Caco-2 (cell line): Measurements from ENCODE around the gene CFAP206. TPM values are rescaled to one million over a fixed set of nuclear protein-coding genes. Genes with fewer than 3 reads are reported as not detected.

Experiments used
- BruUV-seq: library from RNA; stranded (reverse); fragments of 400-500 nt; replicated peaks from 2 replicates; lab custom pipeline; 2021; lab: Mats Ljungman, UMichigan
- CTCF ChIA-PET: fragments of 300-600 bp; sonication (Branson Sonifier 250); formaldehyde crosslinking; loops from one replicate; lab custom pipeline; 2022; ENCODE audit warnings: antibody characterized with exemption; lab: Charles Lee
- POLR2A ChIA-PET: fragments of 300-600 bp; sonication (Branson Sonifier 250); formaldehyde crosslinking; loops from one replicate; lab custom pipeline; 2022; ENCODE audit warnings: antibody characterized with exemption; lab: Charles Lee
- DNase-seq, 2 experiments: peaks; one replicate each; pipeline versions ENCODE4 v3.0.0 to v3.0.0-alpha.2; 2020 to 2022
- H3K27me3 ChIP-seq: replicated peaks from 2 replicates; pipeline ENCODE4 v1.6.0; 2011; ENCODE audit warnings: low read length; ENCODE audit not compliant: control insufficient read depth, insufficient read depth
- H3K36me3 ChIP-seq: 2 replicates; pipeline ENCODE4 v1.5.1; 2011; ENCODE audit warnings: low read length; ENCODE audit not compliant: control insufficient read depth, insufficient read depth
- H3K4me1 ChIP-seq: fragments of 250-450 bp; sonication (Bioruptor Pico); 2 replicates; pipeline ENCODE4 v1.5.1; 2020; ENCODE audit warnings: mild to moderate bottlenecking
- H3K4me3 ChIP-seq: 2 replicates; pipeline ENCODE4 v1.5.1; 2011; ENCODE audit warnings: low read depth, mild to moderate bottlenecking, control low read depth, low read length
- H3K9me3 ChIP-seq: fragments of 250-450 bp; sonication (Bioruptor Pico); 2 replicates; pipeline ENCODE4 v1.5.1; 2020; ENCODE audit warnings: mild to moderate bottlenecking, moderate library complexity
- H3K27ac Mint-ChIP-seq: one replicate; pipeline ENCODE4 v1.8.0; 2022; ENCODE audit warnings: mixed read lengths; ENCODE audit not compliant: unreplicated experiment
- H3K27me3 Mint-ChIP-seq: one replicate; pipeline ENCODE4 v1.8.0; 2022; ENCODE audit warnings: mixed read lengths; ENCODE audit not compliant: insufficient read depth, unreplicated experiment
- H3K36me3 Mint-ChIP-seq: one replicate; pipeline ENCODE4 v1.8.0; 2022; ENCODE audit warnings: mild to moderate bottlenecking, mixed read lengths; ENCODE audit not compliant: insufficient read depth, unreplicated experiment
- H3K4me1 Mint-ChIP-seq: one replicate; pipeline ENCODE4 v1.8.0; 2022; ENCODE audit warnings: low read depth, mixed read lengths; ENCODE audit not compliant: unreplicated experiment
- H3K4me3 Mint-ChIP-seq: one replicate; pipeline ENCODE4 v1.8.0; 2022; ENCODE audit warnings: mild to moderate bottlenecking, moderate library complexity, mixed read lengths; ENCODE audit not compliant: unreplicated experiment
- H3K9me3 Mint-ChIP-seq: one replicate; pipeline ENCODE4 v1.8.0; 2022; ENCODE audit warnings: mixed read lengths; ENCODE audit not compliant: unreplicated experiment
- intact Hi-C: fragments of 100-400 bp; cut with micrococcal nuclease; formaldehyde crosslinking; loops from one replicate; pipeline ENCODE4 v1.10.0; 2022; ENCODE audit not compliant: unreplicated experiment
- total RNA-seq: library from RNA; stranded (reverse); gene quantifications from 2 replicates; pipeline ENCODE4 v1.2.3, GENCODE V29; 2022
- TF ChIP-seq, protein P1 (sequence below), 2 experiments: fragments of 200-600 bp in 1 of 2; IDR thresholded peaks; 1 replicate in 1 of 2; 2 replicates in 1 of 2; pipeline versions ENCODE4 v1.5.1 to v1.8.0; 2011 to 2022; ENCODE audit warnings: antibody characterized with exemption in 1 of 2, control low read depth in 1 of 2, inconsistent platforms in 1 of 2, low read depth in 1 of 2, low read length in 1 of 2, mild to moderate bottlenecking in 1 of 2, moderate library complexity in 1 of 2; ENCODE audit not compliant: insufficient read depth in 1 of 2, severe bottlenecking in 1 of 2, unreplicated experiment in 1 of 2

The CFAP206 gene
- total RNA-seq, 1 experiment from 2014 or later: not detected

DNA sequence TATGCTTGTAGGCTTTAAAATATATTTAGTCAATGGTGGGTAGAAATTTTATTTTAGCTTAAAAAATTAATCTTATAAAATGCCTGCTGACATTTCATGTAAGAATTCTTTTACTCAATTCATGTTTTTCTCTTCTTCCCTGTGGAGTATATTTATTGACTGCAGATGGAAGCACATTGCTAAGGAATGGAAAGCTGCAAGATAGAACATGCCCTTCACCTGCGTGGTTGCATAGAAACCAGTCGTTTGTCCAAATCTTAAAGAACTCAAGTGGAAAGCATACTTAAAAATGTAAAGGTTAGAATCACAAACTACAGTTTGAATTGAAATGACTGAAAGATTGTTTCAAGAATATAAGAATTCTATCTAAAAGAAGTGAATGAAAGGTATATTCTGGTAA, 32.5 kb upstream of the CFAP206 start:
- ChIA-PET CTCF (no interaction called here), POLR2A (no interaction called here)
- DNase-seq: no peak

DNA sequence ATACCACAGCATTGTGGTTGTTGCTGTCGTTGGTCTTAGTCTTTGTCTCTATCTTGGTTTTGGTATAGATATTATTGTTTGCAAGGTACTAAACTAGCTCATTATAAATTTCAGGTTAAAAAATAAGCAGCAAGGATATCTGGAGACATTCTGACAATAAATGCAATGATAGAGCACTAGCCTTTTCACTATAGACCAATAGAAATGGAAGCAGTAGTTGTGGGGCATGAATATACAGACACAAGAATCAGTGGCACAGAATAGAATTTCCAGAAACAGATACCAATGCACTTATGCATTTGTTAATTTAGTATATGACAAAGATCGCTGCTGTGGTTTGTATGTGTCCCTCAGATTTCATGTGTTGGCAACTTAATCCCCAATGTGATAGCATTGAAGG, 31.1 kb upstream of the CFAP206 start:
- ChIA-PET CTCF (no interaction called here), POLR2A (no interaction called here)
- no peak overlapping the region for H3K27ac Mint-ChIP-seq
- Histone ChIP-seq H3K9me3 (no peaks in the 10 kb centered on the region), H3K4me1 (no peaks in the 10 kb centered on the region), H3K27me3 (no peaks in the 10 kb centered on the region), H3K36me3 (no peaks in the 10 kb centered on the region), H3K4me3 (no peak overlapping the region)
- no peaks in the 10 kb centered on the region for H3K36me3 Mint-ChIP-seq
- TF ChIP-seq, protein P1, sequence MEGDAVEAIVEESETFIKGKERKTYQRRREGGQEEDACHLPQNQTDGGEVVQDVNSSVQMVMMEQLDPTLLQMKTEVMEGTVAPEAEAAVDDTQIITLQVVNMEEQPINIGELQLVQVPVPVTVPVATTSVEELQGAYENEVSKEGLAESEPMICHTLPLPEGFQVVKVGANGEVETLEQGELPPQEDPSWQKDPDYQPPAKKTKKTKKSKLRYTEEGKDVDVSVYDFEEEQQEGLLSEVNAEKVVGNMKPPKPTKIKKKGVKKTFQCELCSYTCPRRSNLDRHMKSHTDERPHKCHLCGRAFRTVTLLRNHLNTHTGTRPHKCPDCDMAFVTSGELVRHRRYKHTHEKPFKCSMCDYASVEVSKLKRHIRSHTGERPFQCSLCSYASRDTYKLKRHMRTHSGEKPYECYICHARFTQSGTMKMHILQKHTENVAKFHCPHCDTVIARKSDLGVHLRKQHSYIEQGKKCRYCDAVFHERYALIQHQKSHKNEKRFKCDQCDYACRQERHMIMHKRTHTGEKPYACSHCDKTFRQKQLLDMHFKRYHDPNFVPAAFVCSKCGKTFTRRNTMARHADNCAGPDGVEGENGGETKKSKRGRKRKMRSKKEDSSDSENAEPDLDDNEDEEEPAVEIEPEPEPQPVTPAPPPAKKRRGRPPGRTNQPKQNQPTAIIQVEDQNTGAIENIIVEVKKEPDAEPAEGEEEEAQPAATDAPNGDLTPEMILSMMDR (IDR thresholded peaks at IDR 0.05; ENCODE audit: insufficient read depth in 1 of 2, low read depth in 1 of 2, low read length in 1 of 2, severe bottlenecking in 1 of 2, unreplicated experiment in 1 of 2): no peak
- intact Hi-C loops: no loop called here
- no peaks in the 10 kb centered on the region for H3K27me3 Mint-ChIP-seq
- BruUV-seq: no TSS peak
- DNase-seq: no peak
- no peak overlapping the region for H3K4me3 Mint-ChIP-seq
- H3K4me1 Mint-ChIP-seq: no peaks in the 10 kb centered on the region
- no peaks in the 10 kb centered on the region for H3K9me3 Mint-ChIP-seq

More for the DNA sequence above, 32.5 kb upstream of the CFAP206 start:
- Histone ChIP-seq H3K27me3 (no peaks in the 10 kb centered on the region), H3K4me1 (no peaks in the 10 kb centered on the region), H3K9me3 (no peaks in the 10 kb centered on the region), H3K36me3 (no peaks in the 10 kb centered on the region), H3K4me3 (no peak overlapping the region)
- H3K9me3 Mint-ChIP-seq: peaks cover under 1% of the 10 kb centered on the region
- H3K4me3 Mint-ChIP-seq: no peak overlapping the region
- TF ChIP-seq, protein P1 (IDR thresholded peaks at IDR 0.05; ENCODE audit: insufficient read depth in 1 of 2, low read depth in 1 of 2, low read length in 1 of 2, severe bottlenecking in 1 of 2, unreplicated experiment in 1 of 2): no peak
- intact Hi-C loops: no loop called here
- H3K36me3 Mint-ChIP-seq: no peaks in the 10 kb centered on the region
- H3K27me3 Mint-ChIP-seq: no peaks in the 10 kb centered on the region
- no TSS peak for BruUV-seq
- no peaks in the 10 kb centered on the region for H3K4me1 Mint-ChIP-seq
- no peak overlapping the region for H3K27ac Mint-ChIP-seq

DNA sequence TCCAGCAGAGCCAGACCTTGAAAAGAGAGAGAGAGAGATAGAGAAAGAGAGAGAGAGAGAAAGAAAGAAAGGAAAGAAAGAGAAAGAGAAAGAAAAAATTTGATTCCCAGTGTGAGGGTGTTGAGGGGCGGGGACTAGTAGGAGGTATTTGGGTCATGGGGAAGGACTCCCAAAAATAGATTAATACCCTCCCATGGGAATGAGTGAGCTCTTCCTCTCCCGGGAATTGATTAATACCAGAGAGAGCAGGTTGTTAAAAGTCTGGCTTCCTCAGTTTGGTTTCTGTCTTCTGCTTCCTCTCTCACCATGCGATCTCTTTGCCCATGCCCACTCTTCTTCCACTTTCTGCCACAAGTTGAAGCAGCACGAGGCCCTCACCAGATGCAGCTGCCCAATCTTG, 28.8 kb upstream of the CFAP206 start:
- Histone ChIP-seq H3K9me3 (no peaks in the 10 kb centered on the region), H3K4me3 (no peak overlapping the region), H3K36me3 (no peaks in the 10 kb centered on the region), H3K4me1 (no peaks in the 10 kb centered on the region), H3K27me3 (no peaks in the 10 kb centered on the region)
- TF ChIP-seq, protein P1 (IDR thresholded peaks at IDR 0.05; ENCODE audit: insufficient read depth in 1 of 2, low read depth in 1 of 2, low read length in 1 of 2, severe bottlenecking in 1 of 2, unreplicated experiment in 1 of 2): no peak
- H3K36me3 Mint-ChIP-seq: no peaks in the 10 kb centered on the region
- no peak overlapping the region for H3K27ac Mint-ChIP-seq
- no peak overlapping the region for H3K4me3 Mint-ChIP-seq
- no TSS peak for BruUV-seq
- no peaks in the 10 kb centered on the region for H3K27me3 Mint-ChIP-seq
- no peak for DNase-seq
- ChIA-PET POLR2A (no interaction called here), CTCF (no interaction called here)
- no peaks in the 10 kb centered on the region for H3K9me3 Mint-ChIP-seq
- H3K4me1 Mint-ChIP-seq: no peaks in the 10 kb centered on the region
- intact Hi-C loops: no loop called here
